Activated CD8-positive, alpha-beta T cell treated with anti-CD3 and anti-CD28 coated beads for 36 hours (primary cell): Measurements from ENCODE around the gene TTC8. TPM values are rescaled to one million over a fixed set of nuclear protein-coding genes. Genes with fewer than 3 reads are reported as not detected.

Experiments used
- ATAC-seq: fragments of 200-7000 bp; cut with Tn5 transposase; one replicate; pipeline ENCODE4 v1.10.0; 2021; ENCODE audit warnings: mild to moderate bottlenecking, moderate library complexity
- CTCF ChIA-PET: fragments of 350-600 bp; sonication (Branson Sonifier 250); formaldehyde crosslinking; loops from one replicate; lab custom pipeline; 2021; ENCODE audit warnings: antibody characterized with exemption; lab: Charles Lee
- POLR2A ChIA-PET: fragments of 350-600 bp; sonication (Branson Sonifier 250); formaldehyde crosslinking; loops from one replicate; lab custom pipeline; 2021; ENCODE audit warnings: antibody characterized with exemption; lab: Charles Lee
- DNase-seq: peaks from one replicate; pipeline ENCODE4 v3.0.0-alpha.2; 2020
- H3K27ac Mint-ChIP-seq: one replicate; pipeline ENCODE4 v1.8.0; 2021; ENCODE audit warnings: mild to moderate bottlenecking, mixed read lengths
- H3K27me3 Mint-ChIP-seq: one replicate; pipeline ENCODE4 v1.8.0; 2021; ENCODE audit warnings: mixed read lengths
- H3K36me3 Mint-ChIP-seq: one replicate; pipeline ENCODE4 v1.8.0; 2021; ENCODE audit warnings: low read depth, mixed read lengths
- H3K4me1 Mint-ChIP-seq: one replicate; pipeline ENCODE4 v1.8.0; 2021; ENCODE audit warnings: low read depth, mixed read lengths
- H3K4me3 Mint-ChIP-seq: one replicate; pipeline ENCODE4 v1.8.0; 2021; ENCODE audit warnings: mild to moderate bottlenecking, moderate library complexity, mixed read lengths
- H3K9me3 Mint-ChIP-seq: one replicate; pipeline ENCODE4 v1.8.0; 2021; ENCODE audit warnings: mixed read lengths
- intact Hi-C: fragments of 100-400 bp; cut with micrococcal nuclease; formaldehyde crosslinking; loops from one replicate; pipeline ENCODE4 v1.10.0; 2022
- total RNA-seq, 2 experiments: library from RNA; stranded (reverse); gene quantifications; one replicate each; pipeline ENCODE4 v1.2.3, GENCODE V29; 2021
- TF ChIP-seq, protein P1 (sequence below): fragments of 200-600 bp; IDR thresholded peaks from one replicate; pipeline ENCODE4 v1.8.0; 2022; ENCODE audit warnings: antibody characterized with exemption, mild to moderate bottlenecking

TTC8 gene
- total RNA-seq, 2 experiments from 2014 or later, result 2.5 to 4.0 TPM

DNA sequence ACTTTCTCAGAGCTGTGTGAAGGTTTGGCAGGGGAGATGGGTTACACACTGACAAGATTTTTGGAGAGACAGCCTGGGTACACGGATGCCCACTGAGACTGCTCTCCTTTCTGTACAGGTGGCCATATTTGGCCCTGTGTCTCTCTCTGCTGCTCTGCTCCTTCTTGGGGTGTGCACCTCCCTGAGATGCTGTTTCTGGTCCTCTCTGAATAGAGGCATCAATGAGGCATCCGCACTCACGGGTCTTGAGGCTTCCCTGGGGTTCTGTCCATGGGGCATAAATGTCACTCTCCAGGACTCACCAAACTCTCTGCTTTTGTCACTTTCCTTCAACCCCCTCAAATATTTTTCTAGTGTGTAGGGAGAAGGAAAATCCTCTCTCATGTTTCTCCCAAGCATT lies 77.5 kb downstream of the TTC8 start:
- H3K27ac Mint-ChIP-seq, result no peak overlapping the region
- no peaks in the 10 kb centered on the region for H3K4me1 Mint-ChIP-seq
- no peaks in the 10 kb centered on the region for H3K36me3 Mint-ChIP-seq
- POLR2A ChIA-PET, result no interaction called here
- ATAC-seq, result no peak
- H3K9me3 Mint-ChIP-seq, result no peaks in the 10 kb centered on the region
- TF ChIP-seq, protein P1, sequence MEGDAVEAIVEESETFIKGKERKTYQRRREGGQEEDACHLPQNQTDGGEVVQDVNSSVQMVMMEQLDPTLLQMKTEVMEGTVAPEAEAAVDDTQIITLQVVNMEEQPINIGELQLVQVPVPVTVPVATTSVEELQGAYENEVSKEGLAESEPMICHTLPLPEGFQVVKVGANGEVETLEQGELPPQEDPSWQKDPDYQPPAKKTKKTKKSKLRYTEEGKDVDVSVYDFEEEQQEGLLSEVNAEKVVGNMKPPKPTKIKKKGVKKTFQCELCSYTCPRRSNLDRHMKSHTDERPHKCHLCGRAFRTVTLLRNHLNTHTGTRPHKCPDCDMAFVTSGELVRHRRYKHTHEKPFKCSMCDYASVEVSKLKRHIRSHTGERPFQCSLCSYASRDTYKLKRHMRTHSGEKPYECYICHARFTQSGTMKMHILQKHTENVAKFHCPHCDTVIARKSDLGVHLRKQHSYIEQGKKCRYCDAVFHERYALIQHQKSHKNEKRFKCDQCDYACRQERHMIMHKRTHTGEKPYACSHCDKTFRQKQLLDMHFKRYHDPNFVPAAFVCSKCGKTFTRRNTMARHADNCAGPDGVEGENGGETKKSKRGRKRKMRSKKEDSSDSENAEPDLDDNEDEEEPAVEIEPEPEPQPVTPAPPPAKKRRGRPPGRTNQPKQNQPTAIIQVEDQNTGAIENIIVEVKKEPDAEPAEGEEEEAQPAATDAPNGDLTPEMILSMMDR, result no peak
- CTCF ChIA-PET, result no interaction called here
- intact Hi-C loops, result no loop called here
- DNase-seq, result no peak
- H3K4me3 Mint-ChIP-seq, result no peak overlapping the region
- H3K27me3 Mint-ChIP-seq, result peaks cover 12% of the 10 kb centered on the region

DNA sequence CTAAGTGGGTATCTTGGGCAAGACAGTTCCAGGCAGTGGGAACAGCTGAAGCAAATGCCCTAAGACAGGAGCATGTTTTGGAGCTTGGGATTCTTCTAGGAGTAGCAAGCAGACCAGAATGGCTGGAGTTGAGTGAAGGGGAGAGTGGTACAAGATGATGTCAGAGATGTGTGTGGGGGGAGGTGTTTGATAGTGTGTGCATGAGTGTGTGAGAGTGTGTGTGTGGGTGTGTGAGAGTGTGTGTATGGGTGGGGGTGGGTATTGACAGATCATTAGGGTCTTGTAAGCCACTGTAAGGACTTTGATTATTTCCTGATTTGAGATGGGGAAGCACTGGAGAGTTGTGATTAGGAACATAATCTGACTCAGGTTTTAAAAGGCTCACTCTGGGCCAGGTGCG lies 78.4 kb downstream of the TTC8 start:
- intact Hi-C loops, result no loop called here
- Mint-ChIP-seq H3K4me3 (no peak overlapping the region), H3K4me1 (no peaks in the 10 kb centered on the region), H3K9me3 (no peaks in the 10 kb centered on the region), H3K27ac (no peak overlapping the region), H3K36me3 (no peaks in the 10 kb centered on the region), H3K27me3 (peaks cover 12% of the 10 kb centered on the region)
- ATAC-seq (no peak), DNase-seq (no peak)
- CTCF ChIA-PET, result no interaction called here
- POLR2A ChIA-PET, result no interaction called here
- TF ChIP-seq, protein P1, result no peak

DNA sequence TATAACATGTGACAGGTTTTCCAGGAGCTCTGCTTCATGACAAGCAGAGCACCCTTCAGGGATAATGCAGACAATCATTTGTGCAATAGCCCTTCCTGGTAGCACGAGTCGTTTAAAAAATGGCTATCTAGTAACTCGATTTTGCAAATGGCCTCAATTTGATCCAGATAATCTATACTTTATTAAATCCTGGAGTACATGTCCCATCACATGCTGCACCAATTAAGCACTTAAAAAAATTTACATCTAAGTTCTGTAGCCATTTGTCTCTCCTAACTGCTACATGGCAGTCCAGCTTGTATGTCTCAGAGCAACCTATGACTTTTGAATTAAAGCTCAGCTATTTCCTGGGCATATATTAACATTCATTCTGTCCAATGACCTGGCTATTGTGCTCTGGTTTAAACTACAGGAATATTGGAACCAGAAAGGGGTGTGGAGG lies 79.8 kb downstream of the TTC8 start:
- CTCF ChIA-PET, result no interaction called here
- H3K27me3 Mint-ChIP-seq, result peaks cover 12% of the 10 kb centered on the region
- H3K4me1 Mint-ChIP-seq, result no peaks in the 10 kb centered on the region
- DNase-seq (no peak), ATAC-seq (no peak)
- H3K27ac Mint-ChIP-seq, result no peak overlapping the region
- POLR2A ChIA-PET, result interaction anchor here (0.6 kb wide), 1 partner anchor 201 kb away, joined by 3 read pairs; no protein-coding TSS in a partner anchor
- H3K4me3 Mint-ChIP-seq, result no peak overlapping the region
- no peaks in the 10 kb centered on the region for H3K9me3 Mint-ChIP-seq
- intact Hi-C loops, result no loop called here
- H3K36me3 Mint-ChIP-seq, result no peaks in the 10 kb centered on the region
- TF ChIP-seq, protein P1, result no peak

DNA sequence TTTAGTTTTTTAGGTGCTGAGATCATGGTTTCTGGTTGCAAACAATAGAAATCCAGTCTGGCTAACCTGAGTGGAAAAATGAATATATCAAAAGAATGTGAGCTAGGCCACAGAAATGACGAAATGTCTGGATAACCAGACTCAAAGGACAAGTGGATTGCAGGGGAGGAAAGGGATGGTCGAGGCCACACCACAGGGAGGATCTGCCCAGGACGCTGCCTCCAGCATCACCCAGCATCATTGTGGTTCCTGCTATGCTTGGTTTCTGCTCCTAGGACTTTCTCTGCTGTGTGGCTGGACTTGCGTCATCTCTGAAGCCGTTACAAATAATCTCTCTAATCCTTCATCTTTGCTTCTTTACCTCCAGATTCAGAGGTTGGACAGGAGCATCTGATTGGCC lies 80.4 kb downstream of the TTC8 start:
- H3K4me3 Mint-ChIP-seq, result no peak overlapping the region
- peaks cover 10% of the 10 kb centered on the region for H3K27me3 Mint-ChIP-seq
- H3K27ac Mint-ChIP-seq, result no peak overlapping the region
- POLR2A ChIA-PET, result no interaction called here
- H3K9me3 Mint-ChIP-seq, result no peaks in the 10 kb centered on the region
- CTCF ChIA-PET, result no interaction called here
- H3K4me1 Mint-ChIP-seq, result no peaks in the 10 kb centered on the region
- DNase-seq (no peak), ATAC-seq (no peak)
- TF ChIP-seq, protein P1, result no peak
- intact Hi-C loops, result no loop called here
- H3K36me3 Mint-ChIP-seq, result no peaks in the 10 kb centered on the region

DNA sequence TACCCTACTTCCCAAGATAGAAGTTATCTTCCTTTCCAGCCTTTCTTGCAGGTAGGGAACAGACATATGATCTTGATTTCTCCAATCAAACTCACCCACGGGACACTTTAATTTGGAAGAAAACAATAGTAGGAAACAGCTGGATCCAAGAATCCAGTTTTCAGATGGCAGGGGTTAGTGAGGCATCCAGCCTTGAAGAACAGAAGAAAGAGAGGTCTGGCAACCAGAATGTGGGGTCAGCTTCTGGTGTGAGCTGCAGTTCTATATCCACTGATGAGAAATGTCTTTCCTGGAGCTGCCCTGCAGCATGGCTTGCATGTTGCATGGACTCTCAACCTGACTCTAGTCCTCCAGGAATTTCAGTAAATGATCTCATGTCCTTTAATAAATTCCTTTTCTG lies 83.8 kb downstream of the TTC8 start:
- Mint-ChIP-seq H3K4me3 (no peak overlapping the region), H3K27me3 (no peaks in the 10 kb centered on the region), H3K27ac (no peak overlapping the region), H3K9me3 (no peaks in the 10 kb centered on the region), H3K36me3 (no peaks in the 10 kb centered on the region), H3K4me1 (no peaks in the 10 kb centered on the region)
- POLR2A ChIA-PET, result no interaction called here
- CTCF ChIA-PET, result no interaction called here
- intact Hi-C loops, result no loop called here
- TF ChIP-seq, protein P1, result no peak
- no peak for DNase-seq
- no peak for ATAC-seq
